Pancreas (tissue), 10 donors: ENCODE measurements around the gene BRAP. TPM values are rescaled to one million over a fixed set of nuclear protein-coding genes. Genes with fewer than 3 reads are reported as not detected.
"Not testable (repeated sequence)": the region's sequence is repeated elsewhere in the genome, so short reads cannot be mapped to it uniquely, and the experiment has no call there.

Experiments used
- ATAC-seq, 4 donors: fragments of 200-7000 bp; cut with Tn5 transposase; one replicate each; pipeline versions ENCODE4 v1.8.0 to v1.9.1; 2020; ENCODE audit warnings: mild to moderate bottlenecking in 4 of 4, moderate library complexity in 4 of 4
- DNase-seq, 6 donors: peaks; one replicate each; pipeline ENCODE4 v3.0.0-alpha.2; 2020
- FAIRE-seq: peaks from 2 replicates; lab custom pipeline; 2012; peaks lifted over from hg19 to GRCh38; lab: Jason Lieb, UNC
- H3K27ac ChIP-seq, 4 donors: fragments of 200-600 bp; sonication (generic); 1 replicate in 3 of 4; 2 replicates in 1 of 4; pipeline versions ENCODE4 v1.5.0 to v1.8.0; 2020
- H3K27me3 ChIP-seq, 4 donors: fragments of 200-600 bp; one replicate each; pipeline ENCODE4 v1.8.0; 2021
- H3K36me3 ChIP-seq, 3 donors: fragments of 200-600 bp; sonication (generic) in 1 of 3; one replicate each; pipeline versions ENCODE4 v1.5.0 to v1.8.0; 2020 to 2021
- H3K4me1 ChIP-seq, 3 donors: fragments of 200-600 bp; one replicate each; pipeline ENCODE4 v1.8.0; 2021
- H3K4me3 ChIP-seq, 4 donors: fragments of 200-600 bp; sonication (generic) in 2 of 4; one replicate each; pipeline versions ENCODE4 v1.5.0 to v1.8.0; 2020 to 2021
- H3K9me3 ChIP-seq, 4 donors: fragments of 200-600 bp; one replicate each; pipeline ENCODE4 v1.8.0; 2021
- WGBS, 2 donors: extraction: QIAGEN DNeasy Blood & Tissue Kit; methylation state at CpG; one replicate each; pipeline ENCODE4 v1.1.7; 2013; 5-methylcytosine and 5-hydroxymethylcytosine counted together
- intact Hi-C, 3 donors: fragments of 100-400 bp; cut with DNase I; formaldehyde crosslinking; loops; one replicate each; pipeline versions ENCODE4 v1.11.1 to v1.14.2; 2022
- polyA plus RNA-seq, 2 donors: library from polyadenylated mRNA; stranded (reverse); fragments of 200-250 nt; gene quantifications; one replicate each; pipeline ENCODE4 v1.2.3, GENCODE V29; 2013
- total RNA-seq, 6 donors: library from RNA; stranded (reverse); fragmentation: NEBNext Ultra II Directional in 4 of 6; extraction: Animal tissue kit (Norgen Biotek cat#: 25700) in 4 of 6; gene quantifications; one replicate each; pipeline versions ENCODE4 v1.2.1 to v1.2.4, GENCODE V29; 2021 to 2023
- TF ChIP-seq, protein P1 (sequence below), 4 donors: fragments of 200-600 bp; sonication (generic) in 3 of 4; IDR thresholded peaks; one replicate each; pipeline versions ENCODE4 v1.5.0 to v1.8.0; 2021; ENCODE audit warnings: antibody characterized with exemption in 4 of 4
- donor health status: healthy with polysubstance abuse.
- donor health status: DM: no; HTN: no; CAD: no; lungs with moderate emphysema.
- donor health status: DM: no; HTN: no; CAD: no.
- donor health status: control.
- donor health status: control.
- donor health status: Bipolar disorder and iron deficiency.
- donor health status: DM: yes; HTN: yes; CAD: no.
- donor health status: DM: no; HTN: no; CAD: no.
- donor health status: DM: no; HTN: no; CAD: no.
- donor health status: DM: yes; HTN: yes; CAD: no.

The BRAP gene
- total and polyA plus RNA-seq, 8 donors: 3.8 to 9.8 (median 7.5) TPM

DNA sequence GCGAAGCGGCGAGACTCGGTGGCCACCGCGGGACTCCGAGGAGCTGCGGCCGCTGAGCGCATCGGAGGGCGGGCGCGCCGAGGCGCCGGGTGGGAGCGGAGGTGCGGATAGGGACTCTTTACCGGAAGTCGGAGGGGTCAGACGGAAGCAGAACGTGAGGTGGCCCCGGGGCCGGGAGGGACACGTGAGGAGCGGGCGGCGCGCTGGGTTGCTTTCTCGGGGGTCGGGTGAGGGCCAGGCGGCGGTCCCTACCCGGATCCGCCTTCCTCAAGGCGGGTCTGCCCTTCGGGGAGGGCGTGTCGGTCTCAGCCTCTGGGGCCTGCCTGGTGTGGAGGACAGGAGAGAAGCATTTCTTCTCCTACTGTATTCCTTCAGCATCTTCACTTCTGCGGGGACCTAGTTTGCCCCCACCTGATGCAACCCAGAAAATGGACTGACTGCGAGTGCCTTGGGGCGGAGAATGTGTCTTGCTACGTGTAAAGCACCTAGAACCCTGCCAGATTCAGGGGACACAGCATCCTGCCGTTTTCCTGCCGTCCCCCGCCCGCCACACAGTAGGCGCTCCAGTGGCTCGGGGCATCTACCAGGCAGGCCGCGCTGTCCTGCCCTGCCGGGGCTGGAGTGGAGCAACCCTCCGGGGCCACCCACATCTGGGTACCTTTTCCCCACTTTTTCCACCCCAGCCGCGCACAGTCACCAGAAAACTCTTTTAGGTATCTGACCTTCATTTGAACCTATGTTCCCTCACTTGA, 86.1 kb downstream of the BRAP start:
- DNase-seq (peak; percentile 83 to 94 (median 86)), ATAC-seq (peak; percentile 68 to 84 (median 82)), FAIRE-seq (no peak)
- Histone ChIP-seq H3K4me1 (peaks cover 9 to 16% (median 15%) of the 10 kb centered on the region in 3 donors), H3K4me3 (peak overlapping the region; percentile 92 to 98 (median 95)), H3K27ac (peak overlapping the region; percentile 89 to 94 (median 92)), H3K36me3 (no peaks in the 10 kb centered on the region), H3K27me3 (no peaks in the 10 kb centered on the region), H3K9me3 (no peaks in the 10 kb centered on the region)
- intact Hi-C loops: no loop called here
- TF ChIP-seq, protein P1, sequence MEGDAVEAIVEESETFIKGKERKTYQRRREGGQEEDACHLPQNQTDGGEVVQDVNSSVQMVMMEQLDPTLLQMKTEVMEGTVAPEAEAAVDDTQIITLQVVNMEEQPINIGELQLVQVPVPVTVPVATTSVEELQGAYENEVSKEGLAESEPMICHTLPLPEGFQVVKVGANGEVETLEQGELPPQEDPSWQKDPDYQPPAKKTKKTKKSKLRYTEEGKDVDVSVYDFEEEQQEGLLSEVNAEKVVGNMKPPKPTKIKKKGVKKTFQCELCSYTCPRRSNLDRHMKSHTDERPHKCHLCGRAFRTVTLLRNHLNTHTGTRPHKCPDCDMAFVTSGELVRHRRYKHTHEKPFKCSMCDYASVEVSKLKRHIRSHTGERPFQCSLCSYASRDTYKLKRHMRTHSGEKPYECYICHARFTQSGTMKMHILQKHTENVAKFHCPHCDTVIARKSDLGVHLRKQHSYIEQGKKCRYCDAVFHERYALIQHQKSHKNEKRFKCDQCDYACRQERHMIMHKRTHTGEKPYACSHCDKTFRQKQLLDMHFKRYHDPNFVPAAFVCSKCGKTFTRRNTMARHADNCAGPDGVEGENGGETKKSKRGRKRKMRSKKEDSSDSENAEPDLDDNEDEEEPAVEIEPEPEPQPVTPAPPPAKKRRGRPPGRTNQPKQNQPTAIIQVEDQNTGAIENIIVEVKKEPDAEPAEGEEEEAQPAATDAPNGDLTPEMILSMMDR (IDR thresholded peaks at IDR 0.05): no peak
- WGBS, 2 donors: 0% methylated on average over 38 to 56 of the region's 56 CpGs

DNA sequence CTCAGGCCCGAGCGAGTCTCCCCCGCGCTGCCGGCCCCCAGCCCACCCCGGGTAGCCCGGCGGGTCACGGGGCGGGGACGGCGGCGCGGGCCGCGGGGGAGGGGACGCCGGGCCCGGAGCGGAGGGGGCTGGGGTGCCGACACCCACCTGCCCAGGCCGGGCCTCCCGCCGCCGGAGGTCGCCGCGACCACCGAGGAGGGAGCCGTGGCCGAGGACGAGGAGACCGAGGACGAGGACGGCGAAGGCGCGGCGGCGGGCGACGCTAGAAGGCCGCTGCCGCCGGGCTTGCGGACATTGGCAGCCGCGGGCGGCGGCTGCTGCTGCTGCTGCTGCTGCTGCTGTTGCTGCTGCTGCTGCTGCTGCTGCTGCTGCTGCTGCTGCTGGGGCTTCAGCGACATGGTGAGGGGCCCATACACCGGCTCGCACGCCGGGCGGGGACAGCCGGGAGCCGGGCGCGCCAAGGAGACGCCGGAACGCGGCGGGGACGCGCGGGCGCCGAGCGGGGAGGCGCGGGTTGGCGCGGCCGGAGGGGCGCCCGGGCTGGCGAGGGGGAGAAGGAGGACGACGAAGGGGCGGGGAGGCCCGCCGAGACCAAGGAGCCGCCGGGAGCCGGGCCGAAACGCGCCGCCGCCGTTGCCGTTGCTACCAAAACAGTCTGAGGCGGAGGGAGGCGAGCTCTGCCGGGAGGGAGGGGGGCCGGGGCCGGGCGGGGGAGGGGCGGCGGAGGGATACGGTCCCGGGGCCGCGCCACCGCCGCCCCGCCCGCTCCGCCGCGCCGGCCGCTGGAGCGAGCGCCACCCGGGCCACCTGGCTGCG, 86.9 kb downstream of the BRAP start, which contains the start of gene ATXN2:
Gene ATXN2 (minus strand): TSS at position 679 of the 816 bp plus-strand sequence. CDS start 281 bp downstream, at position 398.
- TF ChIP-seq, protein P1 (IDR thresholded peaks at IDR 0.05): no peak
- ATAC-seq: peak; percentile 44 to 78 (median 56)
- DNase-seq: peak; percentile 59 to 85 (median 68)
- Histone ChIP-seq H3K27ac (peak within 1 kb of the TSS; percentile 89 to 94 (median 92)), H3K4me3 (peak within 1 kb of the TSS; percentile 92 to 98 (median 95)), H3K36me3 (no peaks in the 10 kb centered on the region), H3K27me3 (no peaks in the 10 kb centered on the region), H3K9me3 (no peaks in the 10 kb centered on the region), H3K4me1 (peaks cover 9 to 22% (median 15%) of the 10 kb centered on the region in 3 donors)
- no peak for FAIRE-seq
- WGBS, 2 donors: 0 to 1% methylated on average over 39 to 118 of the region's 119 CpGs
- intact Hi-C loops: no loop called here

DNA sequence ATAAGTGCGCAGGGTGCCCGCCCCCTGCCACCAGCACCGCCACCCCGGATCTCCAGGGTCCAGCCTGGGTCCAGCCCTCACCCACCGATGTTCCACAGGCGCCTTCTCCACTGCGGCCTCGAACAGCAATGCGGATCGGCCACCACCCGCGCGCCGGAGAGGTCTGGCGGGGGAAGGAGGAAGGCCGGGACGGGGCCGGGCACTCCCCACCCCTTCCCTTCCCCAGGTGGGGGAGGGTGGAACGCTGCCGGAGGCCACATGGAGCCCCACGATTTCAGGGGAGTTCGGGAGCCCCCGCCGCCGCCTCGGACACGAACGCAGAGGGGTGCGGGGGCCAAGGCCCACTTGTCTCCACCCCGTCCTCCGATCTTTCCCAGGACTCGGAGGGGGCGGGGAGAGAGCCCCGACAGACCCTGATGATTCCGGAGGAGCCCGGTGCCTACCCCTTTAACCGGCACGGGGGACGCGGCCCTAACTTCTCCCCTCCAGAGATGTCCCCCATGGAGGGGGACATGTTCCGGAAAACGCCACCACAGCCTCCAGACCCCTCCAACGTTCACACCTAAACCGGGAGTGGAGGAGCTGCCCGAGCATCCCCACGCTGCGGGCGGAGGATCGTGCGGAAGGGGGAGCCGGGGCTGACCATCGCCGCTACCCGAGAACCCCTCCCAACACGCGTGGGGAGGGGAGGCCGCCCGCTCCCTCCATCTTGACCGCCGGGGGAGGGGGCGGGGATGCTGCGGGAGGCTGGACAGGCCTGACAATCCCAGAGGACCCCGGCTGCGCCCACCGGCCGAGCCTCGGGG, 87.7 kb downstream of the BRAP start:
- TF ChIP-seq, protein P1 (IDR thresholded peaks at IDR 0.05): no peak
- no peak for FAIRE-seq
- peak overlapping the region; percentile 92 to 98 (median 95) for H3K4me3 ChIP-seq
- 0% methylated on average over 30 to 67 of the region's 67 CpGs for WGBS, 2 donors
- intact Hi-C loops: no loop called here
- H3K36me3 ChIP-seq: no peaks in the 10 kb centered on the region
- H3K9me3 ChIP-seq: no peaks in the 10 kb centered on the region
- peaks cover 9 to 22% (median 15%) of the 10 kb centered on the region in 3 donors for H3K4me1 ChIP-seq
- peak overlapping the region; percentile 89 to 94 (median 92) for H3K27ac ChIP-seq
- DNase-seq: peak; percentile 46 to 84 (median 61)
- ATAC-seq: peak; percentile 57 to 76 (median 64)
- H3K27me3 ChIP-seq: no peaks in the 10 kb centered on the region

DNA sequence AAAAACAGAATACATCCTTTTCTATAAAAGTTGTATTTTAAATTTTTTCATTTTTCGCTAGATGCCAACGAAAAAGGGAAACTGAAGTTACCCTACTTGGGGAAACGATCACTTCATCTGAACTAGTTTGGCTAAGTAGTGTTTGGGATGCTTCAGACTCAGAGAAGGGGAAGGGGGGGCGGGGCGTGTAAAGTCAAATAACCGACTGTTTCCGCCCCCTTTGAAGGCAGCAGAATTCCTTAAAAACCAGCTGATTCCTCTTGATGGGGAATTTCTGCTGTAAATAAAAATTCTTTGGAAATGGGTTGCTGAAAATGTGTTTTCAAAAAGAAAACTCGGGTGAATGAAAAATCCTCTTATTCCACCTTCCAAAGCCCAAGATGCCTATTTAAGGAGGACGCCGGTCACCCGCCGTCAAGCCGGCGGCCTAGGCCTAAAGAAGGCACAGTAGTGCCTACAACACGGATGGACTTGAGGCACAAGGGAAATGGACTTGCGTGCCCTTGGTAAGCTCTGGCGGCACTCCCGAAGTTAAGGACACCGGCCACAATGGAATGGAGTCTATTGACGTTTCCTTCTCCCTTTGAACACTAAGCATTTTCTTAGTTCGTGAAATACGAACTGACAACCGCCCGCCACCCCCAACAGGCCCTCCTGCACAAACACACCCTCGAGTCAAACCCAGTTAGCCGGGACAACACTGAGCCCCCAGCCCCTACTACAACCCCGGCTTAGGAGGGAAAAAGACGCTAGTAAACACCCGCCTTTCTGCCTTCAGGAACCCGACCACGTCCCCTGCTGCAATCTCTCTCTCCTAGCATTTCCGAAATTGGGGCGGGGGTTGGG, 88.5 kb downstream of the BRAP start:
- FAIRE-seq (no peak), ATAC-seq (peak; percentile 57 to 64 (median 62)), DNase-seq (peak; percentile 58 to 66 (median 60))
- Histone ChIP-seq H3K4me1 (peaks cover 9 to 22% (median 15%) of the 10 kb centered on the region in 3 donors), H3K36me3 (no peaks in the 10 kb centered on the region), H3K27me3 (no peaks in the 10 kb centered on the region), H3K9me3 (no peaks in the 10 kb centered on the region), H3K27ac (peak overlapping the region; percentile 89 to 94 (median 92)), H3K4me3 (peak overlapping the region; percentile 92 to 98 (median 95))
- TF ChIP-seq, protein P1 (IDR thresholded peaks at IDR 0.05): no peak
- intact Hi-C loops: no loop called here
- 4 to 6% methylated on average over 33 of the region's 33 CpGs for WGBS, 2 donors

DNA sequence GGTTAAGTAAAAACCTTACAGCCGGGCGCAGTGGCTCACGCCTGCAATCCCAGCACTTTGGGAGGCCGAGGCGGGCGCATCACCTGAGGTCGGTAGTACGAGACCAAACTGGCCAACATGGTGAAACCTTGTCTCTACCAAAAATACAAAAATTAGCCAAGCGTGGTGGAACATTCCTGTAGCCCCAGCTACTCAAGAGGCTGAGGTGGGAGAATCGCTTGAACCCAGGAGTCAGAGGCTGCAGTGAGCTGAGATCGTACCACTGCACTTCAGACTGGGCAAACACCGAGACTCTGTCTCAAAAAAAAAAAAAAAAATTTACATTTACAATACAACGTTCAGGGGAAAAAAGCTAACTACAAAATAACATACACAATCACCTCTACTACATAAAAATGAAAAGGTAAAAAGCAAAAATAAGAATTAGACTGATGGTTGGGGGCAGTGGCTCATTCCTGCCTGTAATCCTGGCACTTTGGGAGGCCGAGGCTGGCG, 90.4 kb downstream of the BRAP start:
- 89 to 90% methylated on average over 15 of the region's 15 CpGs for WGBS, 2 donors

More for the DNA sequence above, 90.4 kb downstream of the BRAP start:
- DNase-seq, H3K36me3 ChIP-seq, FAIRE-seq, H3K4me3 ChIP-seq, ATAC-seq, intact Hi-C loops, H3K27me3 ChIP-seq, H3K27ac ChIP-seq, H3K9me3 ChIP-seq: not testable (repeated sequence)
- peaks cover 9 to 22% (median 12%) of the 10 kb centered on the region in 3 donors for H3K4me1 ChIP-seq
